ENCODE data around the gene ATP5PF.

- no peak for TF ChIP-seq EP300 (IDR thresholded peaks at IDR 0.05)
- TF ChIP-seq, protein P1, sequence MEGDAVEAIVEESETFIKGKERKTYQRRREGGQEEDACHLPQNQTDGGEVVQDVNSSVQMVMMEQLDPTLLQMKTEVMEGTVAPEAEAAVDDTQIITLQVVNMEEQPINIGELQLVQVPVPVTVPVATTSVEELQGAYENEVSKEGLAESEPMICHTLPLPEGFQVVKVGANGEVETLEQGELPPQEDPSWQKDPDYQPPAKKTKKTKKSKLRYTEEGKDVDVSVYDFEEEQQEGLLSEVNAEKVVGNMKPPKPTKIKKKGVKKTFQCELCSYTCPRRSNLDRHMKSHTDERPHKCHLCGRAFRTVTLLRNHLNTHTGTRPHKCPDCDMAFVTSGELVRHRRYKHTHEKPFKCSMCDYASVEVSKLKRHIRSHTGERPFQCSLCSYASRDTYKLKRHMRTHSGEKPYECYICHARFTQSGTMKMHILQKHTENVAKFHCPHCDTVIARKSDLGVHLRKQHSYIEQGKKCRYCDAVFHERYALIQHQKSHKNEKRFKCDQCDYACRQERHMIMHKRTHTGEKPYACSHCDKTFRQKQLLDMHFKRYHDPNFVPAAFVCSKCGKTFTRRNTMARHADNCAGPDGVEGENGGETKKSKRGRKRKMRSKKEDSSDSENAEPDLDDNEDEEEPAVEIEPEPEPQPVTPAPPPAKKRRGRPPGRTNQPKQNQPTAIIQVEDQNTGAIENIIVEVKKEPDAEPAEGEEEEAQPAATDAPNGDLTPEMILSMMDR (IDR thresholded peaks at IDR 0.05), result no peak
Measured at GRCh38 chr21:25742900-25743299, 8.2 kb upstream of the ATP5PF start.

Measured in sigmoid colon (tissue), 4 donors.